ENCODE measurements around the gene NFKB2. TPM values are rescaled to one million over a fixed set of nuclear protein-coding genes. Genes with fewer than 3 reads are reported as not detected.

Gene NFKB2
- total and polyA plus RNA-seq, 2 donors (not counting 1 experiment from before 2014, with no cell fraction given): 255 to 398 TPM

- H3K4me3 ChIP-seq (ENCODE audit: control extremely low read depth in 1 of 5, extremely low read depth in 1 of 5, insufficient read depth in 1 of 5, low read depth in 2 of 5, low read length in 4 of 5): no peak overlapping the region
- 93% methylated on average over 2 of the region's 2 CpGs for WGBS (ENCODE audit: insufficient coverage)
- peaks cover 1 to 63% of the 10 kb centered on the region in 2 experiments for H3K36me3 ChIP-seq (replicated peaks in 1 of 2; ENCODE audit: control extremely low read depth in 1 of 2, control insufficient read depth in 1 of 2, extremely low read depth in 1 of 2, insufficient read depth in 2 of 2, low read length in 1 of 2)
- H3K27ac ChIP-seq (ENCODE audit: low read length in 2 of 2): no peak overlapping the region
- no peak overlapping the region for H3K4me2 ChIP-seq (replicated peaks; ENCODE audit: low read depth, low read length, poor library complexity, severe bottlenecking)
- no peaks in the 10 kb centered on the region for H3K9me3 ChIP-seq (ENCODE audit: control extremely low read depth in 1 of 3, control insufficient read depth in 2 of 3, insufficient read depth in 1 of 3, low read length in 2 of 3)
- ChIA-PET CTCF (interaction anchor here (1.1 to 1.5 kb wide), 3 partner anchors 13 to 156 kb away, joined by 3 to 4 read pairs (median 4); no protein-coding TSS in a partner anchor), POLR2A (no interaction called here)
- DNase-seq (no peak), ATAC-seq (ENCODE audit: low read depth) (no peak)
- Mint-ChIP-seq H3K27me3 (no peaks in the 10 kb centered on the region), H3K4me3 (no peak overlapping the region), H3K9me3 (ENCODE audit: insufficient read depth) (no peaks in the 10 kb centered on the region), H3K4me1 (no peaks in the 10 kb centered on the region), H3K27ac (no peak overlapping the region)
- no peak for TF ChIP-seq EZH2 (IDR thresholded peaks at IDR 0.05; ENCODE audit: borderline replicate concordance, insufficient read depth, low read depth, low read length, poor library complexity, severe bottlenecking)
- TF ChIP-seq, protein P1, sequence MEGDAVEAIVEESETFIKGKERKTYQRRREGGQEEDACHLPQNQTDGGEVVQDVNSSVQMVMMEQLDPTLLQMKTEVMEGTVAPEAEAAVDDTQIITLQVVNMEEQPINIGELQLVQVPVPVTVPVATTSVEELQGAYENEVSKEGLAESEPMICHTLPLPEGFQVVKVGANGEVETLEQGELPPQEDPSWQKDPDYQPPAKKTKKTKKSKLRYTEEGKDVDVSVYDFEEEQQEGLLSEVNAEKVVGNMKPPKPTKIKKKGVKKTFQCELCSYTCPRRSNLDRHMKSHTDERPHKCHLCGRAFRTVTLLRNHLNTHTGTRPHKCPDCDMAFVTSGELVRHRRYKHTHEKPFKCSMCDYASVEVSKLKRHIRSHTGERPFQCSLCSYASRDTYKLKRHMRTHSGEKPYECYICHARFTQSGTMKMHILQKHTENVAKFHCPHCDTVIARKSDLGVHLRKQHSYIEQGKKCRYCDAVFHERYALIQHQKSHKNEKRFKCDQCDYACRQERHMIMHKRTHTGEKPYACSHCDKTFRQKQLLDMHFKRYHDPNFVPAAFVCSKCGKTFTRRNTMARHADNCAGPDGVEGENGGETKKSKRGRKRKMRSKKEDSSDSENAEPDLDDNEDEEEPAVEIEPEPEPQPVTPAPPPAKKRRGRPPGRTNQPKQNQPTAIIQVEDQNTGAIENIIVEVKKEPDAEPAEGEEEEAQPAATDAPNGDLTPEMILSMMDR (IDR thresholded peaks at IDR 0.05): no peak
- H3K4me1 ChIP-seq (ENCODE audit: control insufficient read depth in 2 of 2, insufficient read depth in 2 of 2, low read length in 2 of 2): no peaks in the 10 kb centered on the region
- no peaks in the 10 kb centered on the region for H3K79me2 ChIP-seq (ENCODE audit: control insufficient read depth, insufficient read depth, low read length)
- H3K27me3 ChIP-seq (replicated peaks in 1 of 4; ENCODE audit: control extremely low read depth in 1 of 4, control insufficient read depth in 3 of 4, insufficient read depth in 4 of 4, low read length in 3 of 4): no peaks in the 10 kb centered on the region
- H4K20me1 ChIP-seq (ENCODE audit: control insufficient read depth, insufficient read depth, low read length, poor library complexity, severe bottlenecking): no peaks in the 10 kb centered on the region
- H2AFZ ChIP-seq (ENCODE audit: insufficient read depth, low read depth, low read length, poor library complexity, severe bottlenecking): no peak overlapping the region
- H3K9ac ChIP-seq (ENCODE audit: low read length): no peak overlapping the region
- intact Hi-C loops (cut with micrococcal nuclease): no loop called here
Observed at GRCh38 chr10:102375867-102376266, 19.6 kb upstream of the NFKB2 start.

DNA sequence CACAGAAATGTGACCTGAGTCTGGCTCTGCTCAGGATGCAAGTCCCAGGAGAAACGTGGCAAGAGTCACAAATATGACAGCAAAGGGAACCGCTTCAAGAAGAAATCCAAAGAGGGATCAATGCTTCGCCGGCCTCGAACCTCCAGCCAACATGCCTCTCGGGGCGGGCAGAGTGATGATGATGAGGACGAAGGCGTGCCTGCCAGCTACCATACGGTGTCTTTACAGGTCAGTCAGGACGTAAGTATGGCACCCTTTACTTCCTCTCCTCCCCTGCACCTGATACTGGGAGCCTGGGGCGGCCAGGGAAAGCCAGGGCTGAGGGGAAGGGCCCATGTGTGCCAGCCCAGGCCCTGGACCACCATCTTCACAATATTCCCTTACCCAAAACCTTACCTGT is 18.6 kb upstream of the NFKB2 start:
- Histone ChIP-seq H3K9me3 (ENCODE audit: control extremely low read depth in 1 of 3, control insufficient read depth in 2 of 3, insufficient read depth in 1 of 3, low read length in 2 of 3) (no peaks in the 10 kb centered on the region), H3K27me3 (replicated peaks in 1 of 4; ENCODE audit: control extremely low read depth in 1 of 4, control insufficient read depth in 3 of 4, insufficient read depth in 4 of 4, low read length in 3 of 4) (no peaks in the 10 kb centered on the region), H2AFZ (ENCODE audit: insufficient read depth, low read depth, low read length, poor library complexity, severe bottlenecking) (no peak overlapping the region), H3K79me2 (ENCODE audit: control insufficient read depth, insufficient read depth, low read length) (no peaks in the 10 kb centered on the region), H3K4me1 (ENCODE audit: control insufficient read depth in 2 of 2, insufficient read depth in 2 of 2, low read length in 2 of 2) (no peaks in the 10 kb centered on the region), H3K4me3 (ENCODE audit: control extremely low read depth in 1 of 5, extremely low read depth in 1 of 5, insufficient read depth in 1 of 5, low read depth in 2 of 5, low read length in 4 of 5) (no peak overlapping the region), H4K20me1 (ENCODE audit: control insufficient read depth, insufficient read depth, low read length, poor library complexity, severe bottlenecking) (no peaks in the 10 kb centered on the region), H3K27ac (ENCODE audit: low read length in 2 of 2) (no peak overlapping the region), H3K4me2 (replicated peaks; ENCODE audit: low read depth, low read length, poor library complexity, severe bottlenecking) (no peak overlapping the region), H3K36me3 (replicated peaks in 1 of 2; ENCODE audit: control extremely low read depth in 1 of 2, control insufficient read depth in 1 of 2, extremely low read depth in 1 of 2, insufficient read depth in 2 of 2, low read length in 1 of 2) (peaks cover 0 to 63% of the 10 kb centered on the region in 2 experiments), H3K9ac (ENCODE audit: low read length) (no peak overlapping the region)
- DNase-seq: no peak
- no peaks in the 10 kb centered on the region for H3K4me1 Mint-ChIP-seq
- POLR2A ChIA-PET: no interaction called here
- no peak overlapping the region for H3K27ac Mint-ChIP-seq
- TF ChIP-seq EZH2 (IDR thresholded peaks at IDR 0.05; ENCODE audit: borderline replicate concordance, insufficient read depth, low read depth, low read length, poor library complexity, severe bottlenecking): no peak
- TF ChIP-seq, protein P1 (IDR thresholded peaks at IDR 0.05): no peak
- H3K4me3 Mint-ChIP-seq: no peak overlapping the region
- CTCF ChIA-PET: interaction anchor here (1.2 to 1.5 kb wide), 2 partner anchors 102 to 157 kb away, joined by 3 to 4 read pairs; no protein-coding TSS in a partner anchor
- H3K9me3 Mint-ChIP-seq (ENCODE audit: insufficient read depth): no peaks in the 10 kb centered on the region
- intact Hi-C loops (cut with micrococcal nuclease): no loop called here
- 96% methylated on average over 9 of the region's 12 CpGs for WGBS (ENCODE audit: insufficient coverage)
- H3K27me3 Mint-ChIP-seq: no peaks in the 10 kb centered on the region
- no peak for ATAC-seq (ENCODE audit: low read depth)
